GM23338 (cell line): ENCODE measurements around the gene DIDO1. TPM values are rescaled to one million over a fixed set of nuclear protein-coding genes. Genes with fewer than 3 reads are reported as not detected.
A peak's percentile ranks its signal among the peaks of the same experiment; 100 is the strongest.

ENCODE experiments used
- ATAC-seq: fragments of 200-7000 bp; cut with Tn5 transposase; 3 replicates; pipeline ENCODE4 v1.9.1; 2020
- DNase-seq: peaks from one replicate; pipeline ENCODE4 v3.0.0-alpha.2; 2015; ENCODE audit warnings: low spot score
- H2AFZ ChIP-seq: fragments of 200-600 bp; sonication (generic); 2 replicates; pipeline ENCODE4 v1.8.0; 2016; ENCODE audit warnings: antibody characterized with exemption, mild to moderate bottlenecking, moderate library complexity
- H3F3A ChIP-seq: fragments of 200-600 bp; sonication (generic); replicated peaks from 2 replicates; pipeline ENCODE4 v1.8.0; 2017; ENCODE audit warnings: antibody characterized with exemption, mixed run types, low read depth
- H3K27ac ChIP-seq: fragments of 200-600 bp; sonication (generic); 2 replicates; pipeline ENCODE4 v1.6.1; 2016; ENCODE audit warnings: low read depth
- H3K27me3 ChIP-seq: fragments of 200-600 bp; sonication (generic); 2 replicates; pipeline ENCODE4 v1.8.0; 2016; ENCODE audit warnings: mild to moderate bottlenecking, mixed run types, moderate library complexity; ENCODE audit not compliant: insufficient read depth
- H3K36me3 ChIP-seq: fragments of 200-600 bp; sonication (generic); 2 replicates; pipeline ENCODE4 v1.8.0; 2016; ENCODE audit warnings: mild to moderate bottlenecking; ENCODE audit not compliant: insufficient read depth
- H3K4me1 ChIP-seq: fragments of 200-600 bp; sonication (generic); 2 replicates; pipeline ENCODE4 v1.8.0; 2016; ENCODE audit warnings: mild to moderate bottlenecking, moderate library complexity; ENCODE audit not compliant: insufficient read depth
- H3K4me2 ChIP-seq: fragments of 200-600 bp; sonication (generic); 2 replicates; pipeline ENCODE4 v1.7.1; 2017; ENCODE audit warnings: mixed run types
- H3K4me3 ChIP-seq: fragments of 200-600 bp; sonication (generic); 2 replicates; pipeline ENCODE4 v1.6.1; 2016; ENCODE audit warnings: mixed run types
- H3K79me2 ChIP-seq: fragments of 200-600 bp; sonication (generic); replicated peaks from 2 replicates; pipeline ENCODE4 v1.8.0; 2017; ENCODE audit warnings: mild to moderate bottlenecking; ENCODE audit not compliant: insufficient read depth
- H3K9me2 ChIP-seq: fragments of 200-600 bp; sonication (generic); 2 replicates; pipeline ENCODE4 v1.8.0; 2017; ENCODE audit not compliant: insufficient read depth
- H4K20me1 ChIP-seq: fragments of 200-600 bp; sonication (generic); replicated peaks from 2 replicates; pipeline ENCODE4 v1.8.0; 2017; ENCODE audit warnings: mild to moderate bottlenecking; ENCODE audit not compliant: insufficient read depth
- H3K27ac Mint-ChIP-seq: 2 replicates; pipeline ENCODE4 v1.8.0; 2020; ENCODE audit warnings: inconsistent platforms, mild to moderate bottlenecking, moderate library complexity, mixed read lengths
- H3K27me3 Mint-ChIP-seq: 3 replicates; pipeline ENCODE4 v1.8.0; 2022; ENCODE audit warnings: low read depth, mild to moderate bottlenecking, moderate library complexity, mixed read lengths, inconsistent platforms; ENCODE audit not compliant: insufficient read depth, poor library complexity
- H3K36me3 Mint-ChIP-seq: 3 replicates; pipeline ENCODE4 v1.8.0; 2021; ENCODE audit warnings: low read depth, mild to moderate bottlenecking, inconsistent platforms, moderate library complexity, mixed read lengths
- H3K4me1 Mint-ChIP-seq: 3 replicates; pipeline ENCODE4 v1.8.0; 2020; ENCODE audit warnings: mild to moderate bottlenecking, inconsistent platforms, mixed read lengths
- H3K4me3 Mint-ChIP-seq: 3 replicates; pipeline ENCODE4 v1.8.0; 2021; ENCODE audit warnings: moderate library complexity, mild to moderate bottlenecking, inconsistent platforms, mixed read lengths
- H3K9me3 Mint-ChIP-seq: 3 replicates; pipeline ENCODE4 v1.8.0; 2020; ENCODE audit warnings: moderate library complexity, mild to moderate bottlenecking, inconsistent platforms, mixed read lengths
- CREB1 ChIP-seq: fragments of 250-450 bp; sonication (Bioruptor Pico); IDR thresholded peaks from 2 replicates; pipeline ENCODE4 v1.5.0; 2020; ENCODE audit warnings: low read depth, mild to moderate bottlenecking, moderate library complexity
- EZH2 ChIP-seq: fragments of 200-600 bp; sonication (generic); IDR thresholded peaks from one replicate; pipeline ENCODE4 v1.8.0; 2017; ENCODE audit warnings: antibody characterized with exemption, mild to moderate bottlenecking, low read depth; ENCODE audit not compliant: unreplicated experiment
- NANOG ChIP-seq: IDR thresholded peaks from 2 replicates; pipeline ENCODE4 v1.6.1; 2016; ENCODE audit warnings: antibody characterized with exemption, borderline replicate concordance
- POLR2AphosphoS5 ChIP-seq: IDR thresholded peaks from 2 replicates; pipeline ENCODE4 v1.6.1; 2016; ENCODE audit warnings: antibody characterized with exemption, low read depth
- ZNF114 ChIP-seq: fragments of 250-450 bp; sonication (Bioruptor Pico); IDR thresholded peaks from 2 replicates; pipeline ENCODE4 v1.5.0; 2020; ENCODE audit warnings: mild to moderate bottlenecking, moderate library complexity
- ZNF331 ChIP-seq: fragments of 250-450 bp; sonication (Bioruptor Pico); IDR thresholded peaks from 2 replicates; pipeline ENCODE4 v1.5.0; 2020; ENCODE audit warnings: low read depth, mild to moderate bottlenecking, moderate library complexity
- ZNF462 ChIP-seq: fragments of 250-450 bp; sonication (Bioruptor Pico); IDR thresholded peaks from 2 replicates; pipeline ENCODE4 v1.5.0; 2020; ENCODE audit warnings: mild to moderate bottlenecking, moderate library complexity
- polyA plus RNA-seq: library from polyadenylated mRNA; unstranded; fragments of >200 nt; fragmentation: Nextera tagmentation; extraction: Ambion mirVana; gene quantifications from 2 replicates; pipeline ENCODE4 v1.2.1, GENCODE V29; 2016
- total RNA-seq: library from RNA; depleted of rRNA; stranded (reverse); fragments of >200 nt; shearing (Covaris generic); gene quantifications from 2 replicates; pipeline ENCODE4 v1.2.3, GENCODE V29; 2014
- TF ChIP-seq, protein P1 (sequence below): IDR thresholded peaks from 2 replicates; pipeline ENCODE4 v1.6.1; 2016; ENCODE audit warnings: antibody characterized with exemption
- TF ChIP-seq, protein P2 (sequence below), 2 experiments: fragments of 200-600 bp in 1 of 2; sonication (generic) in 1 of 2; conservative IDR thresholded peaks; 2 replicates each; pipeline versions ENCODE4 v1.5.1 to v1.6.1; 2016 to 2017; ENCODE audit warnings: antibody characterized with exemption in 2 of 2, low read depth in 2 of 2, mild to moderate bottlenecking in 2 of 2, moderate library complexity in 1 of 2

DIDO1 gene
- total and polyA plus RNA-seq, 2 experiments from 2014 or later = 72.4 to 162 TPM

DNA sequence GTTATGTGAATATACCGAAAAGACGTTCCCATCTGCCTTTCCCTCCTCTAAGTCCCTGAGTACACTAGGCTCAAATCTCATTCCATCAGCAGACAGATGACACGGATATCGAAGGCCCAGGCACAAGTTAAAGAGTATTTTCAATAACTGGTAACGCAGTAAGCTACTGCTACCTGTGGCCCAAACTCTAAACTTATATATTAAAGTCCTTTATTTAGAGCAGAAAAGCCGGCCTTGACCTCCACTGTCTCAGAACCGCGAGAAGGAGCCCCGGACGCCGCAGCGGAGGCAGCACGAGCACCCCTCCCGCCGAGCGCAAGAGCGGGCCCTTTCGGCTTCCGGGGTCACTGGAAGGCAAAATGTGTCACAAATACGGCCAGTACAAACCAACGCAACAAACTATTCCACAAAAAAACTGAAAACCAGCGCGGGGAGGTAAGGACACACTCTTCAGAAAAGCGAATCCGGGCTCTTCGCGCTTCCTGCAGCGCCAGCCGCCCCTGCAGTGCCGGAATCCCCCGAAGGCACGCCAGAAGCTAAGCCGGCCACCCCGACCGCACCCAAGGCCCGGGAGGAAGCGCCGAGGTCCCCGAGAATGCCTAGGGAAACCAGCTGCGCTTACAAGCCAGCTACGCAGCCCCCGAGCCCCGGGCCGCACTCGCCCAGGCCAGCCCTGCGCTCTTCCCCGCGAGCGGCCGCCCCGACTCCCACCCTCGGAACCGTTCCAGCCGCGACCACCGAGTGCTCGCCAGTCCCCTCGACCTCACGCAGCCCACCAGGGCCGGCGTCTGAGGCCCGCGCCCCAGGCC, 681 bp downstream of the DIDO1 start:
- H3K79me2 ChIP-seq = peaks cover 84% of the 10 kb centered on the region
- H3K4me3 ChIP-seq = peak overlapping the region; percentile 95
- Mint-ChIP-seq H3K27ac (peak overlapping the region; percentile 97), H3K36me3 (peaks cover 13% of the 10 kb centered on the region; the same call in 2 of the 3 replicates), H3K9me3 (no peaks in the 10 kb centered on the region; the same call in 2 of the 3 replicates), H3K27me3 (peaks cover 26% of the 10 kb centered on the region), H3K4me3 (peak overlapping the region; percentile 95), H3K4me1 (peaks cover 50% of the 10 kb centered on the region)
- peaks cover 2% of the 10 kb centered on the region; the same call in 1 of the 2 replicates for H3K36me3 ChIP-seq
- no peaks in the 10 kb centered on the region for H3K27me3 ChIP-seq
- peak overlapping the region; percentile 64 for H3K27ac ChIP-seq
- ATAC-seq (no peak), DNase-seq (no peak)
- no peaks in the 10 kb centered on the region for H3K9me2 ChIP-seq
- H2AFZ ChIP-seq = no peak overlapping the region
- peaks cover 41% of the 10 kb centered on the region for H4K20me1 ChIP-seq
- peak overlapping the region; percentile 97 for H3K4me2 ChIP-seq
- no peak for TF ChIP-seq ZNF114 (CRISPR knock-in tag)
- TF ChIP-seq CREB1 (CRISPR knock-in tag) = no peak
- TF ChIP-seq, protein P1, sequence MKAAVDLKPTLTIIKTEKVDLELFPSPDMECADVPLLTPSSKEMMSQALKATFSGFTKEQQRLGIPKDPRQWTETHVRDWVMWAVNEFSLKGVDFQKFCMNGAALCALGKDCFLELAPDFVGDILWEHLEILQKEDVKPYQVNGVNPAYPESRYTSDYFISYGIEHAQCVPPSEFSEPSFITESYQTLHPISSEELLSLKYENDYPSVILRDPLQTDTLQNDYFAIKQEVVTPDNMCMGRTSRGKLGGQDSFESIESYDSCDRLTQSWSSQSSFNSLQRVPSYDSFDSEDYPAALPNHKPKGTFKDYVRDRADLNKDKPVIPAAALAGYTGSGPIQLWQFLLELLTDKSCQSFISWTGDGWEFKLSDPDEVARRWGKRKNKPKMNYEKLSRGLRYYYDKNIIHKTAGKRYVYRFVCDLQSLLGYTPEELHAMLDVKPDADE = no peak
- TF ChIP-seq ZNF331 (CRISPR knock-in tag) = no peak
- H3K4me1 ChIP-seq = peaks cover 61% of the 10 kb centered on the region
- peaks cover 53% of the 10 kb centered on the region for H3F3A ChIP-seq

DNA sequence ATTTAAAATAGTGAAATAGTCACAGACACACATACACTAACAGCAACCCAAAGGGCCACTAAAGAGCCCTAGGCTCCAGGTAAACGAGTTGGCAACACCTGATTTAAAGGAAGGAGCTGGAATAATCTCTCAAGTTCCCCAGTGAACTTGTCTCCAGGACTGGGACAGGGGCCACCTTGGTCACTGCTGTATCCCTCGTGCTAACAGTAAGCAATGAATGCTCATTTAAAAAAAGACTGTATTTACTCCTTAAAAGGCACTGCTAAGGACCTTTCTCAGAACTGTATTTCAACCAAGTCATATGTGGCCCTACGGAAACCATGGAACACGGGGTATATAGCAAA, 1.3 kb downstream of the DIDO1 start:
- H3F3A ChIP-seq = peaks cover 51% of the 10 kb centered on the region
- no peak overlapping the region for H2AFZ ChIP-seq
- peaks cover 2% of the 10 kb centered on the region; the same call in 1 of the 2 replicates for H3K36me3 ChIP-seq
- Mint-ChIP-seq H3K27ac (peak overlapping the region; percentile 97; the same call in 1 of the 2 replicates), H3K4me3 (peak overlapping the region; percentile 95), H3K36me3 (peaks cover 15% of the 10 kb centered on the region; the same call in 2 of the 3 replicates), H3K4me1 (peaks cover 50% of the 10 kb centered on the region), H3K27me3 (peaks cover 27% of the 10 kb centered on the region), H3K9me3 (no peaks in the 10 kb centered on the region; the same call in 2 of the 3 replicates)
- ATAC-seq (no peak), DNase-seq (no peak)
- H3K9me2 ChIP-seq = no peaks in the 10 kb centered on the region
- H3K79me2 ChIP-seq = peaks cover 84% of the 10 kb centered on the region
- peaks cover 61% of the 10 kb centered on the region for H3K4me1 ChIP-seq
- peaks cover 47% of the 10 kb centered on the region for H4K20me1 ChIP-seq
- no peak for TF ChIP-seq ZNF331 (CRISPR knock-in tag)
- no peak; the same call in 1 of the 2 replicates for TF ChIP-seq POLR2AphosphoS5
- no peak for TF ChIP-seq ZNF114 (CRISPR knock-in tag)
- no peak for TF ChIP-seq EZH2
- TF ChIP-seq, protein P2, sequence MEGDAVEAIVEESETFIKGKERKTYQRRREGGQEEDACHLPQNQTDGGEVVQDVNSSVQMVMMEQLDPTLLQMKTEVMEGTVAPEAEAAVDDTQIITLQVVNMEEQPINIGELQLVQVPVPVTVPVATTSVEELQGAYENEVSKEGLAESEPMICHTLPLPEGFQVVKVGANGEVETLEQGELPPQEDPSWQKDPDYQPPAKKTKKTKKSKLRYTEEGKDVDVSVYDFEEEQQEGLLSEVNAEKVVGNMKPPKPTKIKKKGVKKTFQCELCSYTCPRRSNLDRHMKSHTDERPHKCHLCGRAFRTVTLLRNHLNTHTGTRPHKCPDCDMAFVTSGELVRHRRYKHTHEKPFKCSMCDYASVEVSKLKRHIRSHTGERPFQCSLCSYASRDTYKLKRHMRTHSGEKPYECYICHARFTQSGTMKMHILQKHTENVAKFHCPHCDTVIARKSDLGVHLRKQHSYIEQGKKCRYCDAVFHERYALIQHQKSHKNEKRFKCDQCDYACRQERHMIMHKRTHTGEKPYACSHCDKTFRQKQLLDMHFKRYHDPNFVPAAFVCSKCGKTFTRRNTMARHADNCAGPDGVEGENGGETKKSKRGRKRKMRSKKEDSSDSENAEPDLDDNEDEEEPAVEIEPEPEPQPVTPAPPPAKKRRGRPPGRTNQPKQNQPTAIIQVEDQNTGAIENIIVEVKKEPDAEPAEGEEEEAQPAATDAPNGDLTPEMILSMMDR (conservative IDR thresholded peaks at IDR 0.05; ENCODE audit: low read depth in 2 of 2) = no peak
- TF ChIP-seq NANOG = no peak
- TF ChIP-seq CREB1 (CRISPR knock-in tag) = no peak
- TF ChIP-seq ZNF462 (CRISPR knock-in tag) = no peak
- H3K4me3 ChIP-seq = peak overlapping the region; percentile 95
- H3K27me3 ChIP-seq = no peaks in the 10 kb centered on the region
- H3K27ac ChIP-seq = no peak overlapping the region; the same call in 1 of the 2 replicates
- peak overlapping the region; percentile 97 for H3K4me2 ChIP-seq
